Measurements from ENCODE around the gene TTLL4. TPM values are rescaled to one million over a fixed set of nuclear protein-coding genes. Genes with fewer than 3 reads are reported as not detected.

The TTLL4 gene
- total RNA-seq, 2 donors from 2014 or later, result 8.2 to 9.9 TPM

GRCh38 chr2:218743068-218743467 is 32.4 kb downstream of the TTLL4 start:
- Histone ChIP-seq H3K36me3 (peaks cover 35% of the 10 kb centered on the region), H3K4me1 (peaks cover 0 to 19% of the 10 kb centered on the region in 2 donors), H3K27me3 (no peaks in the 10 kb centered on the region), H3K9me3 (no peaks in the 10 kb centered on the region), H3K27ac (no peak overlapping the region), H3K4me3 (no peak overlapping the region)
- DNase-seq (ENCODE audit: low spot score), result no peak
- TF ChIP-seq CTCF (IDR thresholded peaks at IDR 0.05), result no peak

DNA sequence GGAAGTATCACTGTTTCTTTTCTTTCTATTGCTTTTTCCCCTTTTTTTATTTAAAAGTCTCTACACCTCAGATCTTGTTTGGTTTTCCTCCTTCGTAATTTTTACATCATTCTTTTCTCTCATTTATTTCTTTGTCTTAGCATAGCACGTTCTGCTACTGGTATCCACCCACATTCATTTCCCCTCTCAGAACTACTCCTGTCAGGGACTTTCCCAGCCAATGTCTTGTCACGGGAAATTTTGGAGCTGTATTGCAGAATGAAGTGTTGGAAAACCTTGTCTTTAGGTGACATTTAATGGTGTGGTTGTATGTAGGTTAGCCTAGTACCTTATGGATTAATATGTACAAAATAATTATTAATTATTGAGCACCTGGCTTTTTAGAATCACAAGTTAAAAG is 34.0 kb downstream of the TTLL4 start:
- no peaks in the 10 kb centered on the region for H3K9me3 ChIP-seq
- no peak for TF ChIP-seq CTCF (IDR thresholded peaks at IDR 0.05)
- H3K27me3 ChIP-seq, result no peaks in the 10 kb centered on the region
- H3K4me3 ChIP-seq, result no peak overlapping the region
- peaks cover 37% of the 10 kb centered on the region for H3K36me3 ChIP-seq
- peak overlapping the region in 1 of 2 donors; percentile 68 for H3K27ac ChIP-seq
- DNase-seq (ENCODE audit: low spot score), result peak; percentile 11
- H3K4me1 ChIP-seq, result peaks cover 0 to 19% of the 10 kb centered on the region in 2 donors

- Histone ChIP-seq H3K36me3 (peaks cover 40% of the 10 kb centered on the region), H3K27ac (peak overlapping the region; percentile 68), H3K9me3 (no peaks in the 10 kb centered on the region), H3K4me3 (no peak overlapping the region), H3K4me1 (peaks cover 0 to 19% of the 10 kb centered on the region in 2 donors), H3K27me3 (no peaks in the 10 kb centered on the region)
- TF ChIP-seq CTCF (IDR thresholded peaks at IDR 0.05), result no peak
- peak; percentile 61 for DNase-seq (ENCODE audit: low spot score)
Observed at GRCh38 chr2:218745160-218745558, 34.5 kb downstream of the TTLL4 start.

DNA sequence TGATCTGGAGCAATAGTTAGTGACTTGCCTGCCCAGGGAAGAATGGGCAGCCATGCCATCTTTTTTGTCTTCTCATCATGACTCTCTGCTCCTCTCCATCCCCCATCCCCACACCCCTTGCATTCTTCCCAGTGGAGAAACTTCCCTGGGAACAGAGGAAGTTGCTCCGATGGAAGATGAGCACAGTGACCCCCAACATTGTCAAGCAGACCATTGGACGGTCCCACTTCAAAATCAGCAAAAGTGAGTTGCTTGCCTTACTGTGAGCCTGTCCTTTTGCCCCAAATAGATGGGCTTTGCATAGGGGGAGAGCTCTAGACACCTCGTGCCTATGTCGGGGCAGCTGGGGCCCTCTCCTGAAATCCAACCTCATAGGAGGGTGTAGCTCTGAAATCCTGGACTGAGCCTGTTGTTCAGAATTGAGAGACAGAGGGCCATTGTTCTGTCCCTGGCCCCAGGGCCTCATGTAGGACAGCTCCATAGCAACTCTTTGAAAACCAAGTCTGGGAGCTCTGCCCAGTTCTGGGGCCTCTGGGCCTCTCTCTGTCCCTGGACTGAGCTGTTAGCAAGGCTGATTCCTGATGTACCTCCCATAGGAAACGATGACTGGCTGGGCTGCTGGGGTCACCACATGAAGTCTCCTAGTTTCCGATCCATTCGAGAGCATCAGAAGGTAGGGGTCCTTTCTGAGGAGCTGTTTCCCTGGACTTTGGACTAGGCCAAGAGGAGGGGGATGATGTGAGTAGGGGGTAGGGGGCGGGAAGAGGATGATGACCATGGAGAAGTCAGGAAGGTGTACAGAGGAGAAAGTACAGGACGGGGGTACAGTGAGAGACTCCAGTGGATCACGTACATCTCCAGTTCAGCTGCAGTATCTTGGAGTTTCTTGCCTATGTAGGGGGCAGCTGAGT is 35.2 kb downstream of the TTLL4 start:
- Histone ChIP-seq H3K27me3 (no peaks in the 10 kb centered on the region), H3K36me3 (peaks cover 35% of the 10 kb centered on the region), H3K9me3 (no peaks in the 10 kb centered on the region), H3K27ac (peak overlapping the region; percentile 68), H3K4me1 (peaks cover 0 to 19% of the 10 kb centered on the region in 2 donors), H3K4me3 (no peak overlapping the region)
- TF ChIP-seq CTCF (IDR thresholded peaks at IDR 0.05), result no peak
- peak; percentile 90 for DNase-seq (ENCODE audit: low spot score)

DNA sequence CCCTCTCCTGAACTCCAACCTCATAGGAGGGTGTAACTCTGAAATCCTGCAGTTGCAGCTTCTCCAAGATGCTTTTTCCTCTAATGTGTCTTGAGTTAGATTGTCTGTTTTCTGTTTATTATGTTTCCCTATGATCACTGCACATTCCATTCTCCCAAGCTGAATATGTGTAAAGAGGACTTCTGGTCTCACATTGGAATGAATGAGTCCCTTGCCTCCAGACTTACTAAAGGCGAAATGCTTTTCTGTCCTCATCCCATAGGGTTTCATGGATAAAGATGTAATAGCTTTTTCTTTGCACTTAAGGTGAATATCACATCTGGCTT is 35.8 kb downstream of the TTLL4 start:
- H3K4me1 ChIP-seq, result peaks cover 0 to 19% of the 10 kb centered on the region in 2 donors
- peaks cover 30% of the 10 kb centered on the region for H3K36me3 ChIP-seq
- peak overlapping the region; percentile 68 for H3K27ac ChIP-seq
- TF ChIP-seq CTCF (IDR thresholded peaks at IDR 0.05), result no peak
- DNase-seq (ENCODE audit: low spot score), result no peak
- no peaks in the 10 kb centered on the region for H3K27me3 ChIP-seq
- H3K9me3 ChIP-seq, result no peaks in the 10 kb centered on the region
- H3K4me3 ChIP-seq, result no peak overlapping the region

Measured in right atrium auricular region (tissue), 2 donors.